Measurements from ENCODE around the gene UNC5C.

UNC5C gene

GRCh38 chr4:95267081-95267480, 281.7 kb downstream of the UNC5C start:
- DNase-seq (ENCODE audit: low spot score), result no peak

DNA sequence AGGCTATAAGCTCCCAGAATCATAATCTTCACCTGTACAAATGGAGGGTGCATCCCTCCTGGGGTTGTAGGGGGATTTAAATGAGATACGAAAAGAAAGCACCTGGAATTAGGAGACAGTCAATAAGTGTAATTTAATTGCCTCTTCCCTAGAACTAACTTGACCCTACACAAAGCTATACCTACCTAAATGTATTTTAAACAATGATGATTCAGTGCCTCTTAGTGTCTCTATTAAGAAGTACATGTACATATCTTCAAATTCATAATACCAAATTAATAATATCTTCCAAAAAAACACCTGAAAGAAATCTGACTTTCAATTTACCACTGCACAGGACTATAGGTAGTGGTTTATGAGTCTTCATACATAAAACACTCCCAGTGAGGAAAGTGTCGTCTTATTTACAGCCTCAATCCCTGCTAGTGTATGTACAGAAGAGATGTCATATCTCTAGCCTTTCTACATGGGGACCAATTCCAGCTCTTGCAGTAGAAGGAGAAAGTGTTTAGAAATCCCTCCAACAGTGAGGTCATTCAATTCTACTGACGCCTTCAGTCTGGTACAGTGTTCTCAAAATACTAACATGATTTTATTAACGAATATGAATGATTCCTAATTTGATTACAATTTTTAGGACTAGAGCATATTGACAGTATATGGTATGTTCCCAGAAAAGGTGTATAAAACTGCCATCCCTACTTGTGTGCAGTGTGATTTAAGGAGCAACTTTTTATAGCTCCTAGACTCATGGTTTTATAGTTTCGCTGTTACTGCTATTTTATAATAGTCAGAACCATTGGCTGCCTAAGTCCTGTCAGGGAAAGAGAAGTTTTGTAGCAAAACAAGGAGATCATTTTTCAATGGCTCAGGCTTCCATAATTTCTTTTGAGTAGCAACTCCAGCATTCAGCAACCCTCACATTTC, 282.7 kb downstream of the UNC5C start:
- DNase-seq (ENCODE audit: low spot score), result peak; percentile 63

GRCh38 chr4:95264843-95265242, 283.9 kb downstream of the UNC5C start:
- DNase-seq (ENCODE audit: low spot score), result no peak

DNA sequence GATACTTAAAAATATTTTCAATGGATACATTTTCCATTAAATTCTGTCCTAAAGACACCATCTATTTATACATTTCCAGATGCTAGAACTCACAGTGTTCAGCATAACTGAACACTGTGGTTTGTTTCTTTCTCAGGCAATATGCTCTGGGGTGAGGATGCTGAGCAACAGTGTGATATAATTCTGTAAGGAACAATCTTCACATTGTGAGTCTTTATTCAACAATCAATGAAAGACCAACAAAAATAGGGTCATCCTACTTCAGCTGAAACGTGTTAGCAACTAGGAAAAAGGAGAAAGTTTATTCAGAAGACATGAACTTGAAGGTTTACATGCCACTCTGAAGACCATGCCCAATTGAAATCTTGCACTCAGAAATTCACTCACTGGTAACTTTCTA, 284.8 kb downstream of the UNC5C start:
- peak; percentile 77 for DNase-seq (ENCODE audit: low spot score)

- no peak for DNase-seq (ENCODE audit: low spot score)
Measured at GRCh38 chr4:95263391-95263790, 285.4 kb downstream of the UNC5C start.

GRCh38 chr4:95256108-95256835, 292.5 kb downstream of the UNC5C start:
- DNase-seq (ENCODE audit: low spot score), result no peak

- DNase-seq (ENCODE audit: low spot score), result peak; percentile 60
Measured at GRCh38 chr4:95255396-95256107, 293.2 kb downstream of the UNC5C start.

GRCh38 chr4:95251568-95251967, 297.2 kb downstream of the UNC5C start:
- DNase-seq (ENCODE audit: low spot score), result no peak

GRCh38 chr4:95250544-95251137, 298.1 kb downstream of the UNC5C start:
- no peak for DNase-seq (ENCODE audit: low spot score)

DNA sequence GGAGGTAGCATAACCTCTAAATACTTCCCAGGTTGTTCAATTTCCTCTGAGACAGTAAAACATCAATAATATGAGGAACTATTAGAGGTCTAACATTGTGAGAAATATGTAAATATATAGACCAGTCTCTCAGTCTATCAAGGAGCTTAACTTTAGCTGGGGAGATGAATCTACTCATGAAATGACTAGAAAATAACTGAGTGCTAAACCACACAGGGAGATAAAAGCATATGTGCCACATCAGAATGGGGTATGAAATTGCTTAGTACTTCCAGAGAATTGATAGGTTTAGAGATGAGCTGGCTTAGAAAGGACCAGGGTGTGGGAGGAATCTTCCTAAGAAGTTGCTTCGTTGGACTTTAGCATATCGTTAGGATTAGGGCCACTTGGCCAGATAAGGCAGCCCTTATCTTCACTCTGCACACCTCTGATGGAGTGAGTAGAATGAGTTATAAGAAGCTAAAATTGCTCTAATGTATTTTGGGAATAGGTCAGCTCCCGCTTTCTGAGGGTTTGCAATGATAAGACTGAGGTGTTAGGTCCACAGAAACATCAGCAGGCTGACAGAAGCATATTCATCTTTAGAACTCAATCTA, 299.2 kb downstream of the UNC5C start:
- no peak for DNase-seq (ENCODE audit: low spot score)

DNA sequence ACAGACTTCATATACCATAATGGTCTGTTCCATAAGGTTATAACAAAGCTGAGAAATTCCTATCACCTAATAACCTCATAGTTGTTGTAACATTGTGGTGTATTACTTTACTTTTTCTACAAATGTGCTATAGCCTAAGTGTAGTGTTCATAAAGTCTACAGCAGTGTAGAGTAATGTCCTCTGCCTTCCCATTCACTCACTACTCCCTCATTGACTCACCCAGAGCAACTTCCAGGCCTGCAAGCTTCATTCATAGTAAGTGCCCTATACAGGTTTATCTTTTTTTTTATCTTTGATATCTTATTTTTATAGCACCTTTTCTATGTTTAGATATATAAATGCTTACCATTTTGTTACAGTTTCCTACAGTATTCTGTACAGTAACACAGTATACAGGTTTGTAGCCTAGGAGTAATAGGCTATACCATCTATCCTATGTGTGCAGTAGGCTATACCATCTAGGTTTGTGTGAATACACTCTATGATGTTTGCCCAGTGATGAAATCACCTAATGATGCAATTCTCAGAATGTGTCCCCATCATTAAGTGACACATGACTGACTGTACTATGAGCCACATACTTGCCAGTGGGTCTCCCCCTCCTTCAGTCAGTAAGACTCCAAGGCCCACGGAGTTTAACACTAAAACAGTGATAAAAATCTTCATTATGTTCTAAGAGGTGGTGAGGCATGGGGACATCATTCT, 299.9 kb downstream of the UNC5C start:
- DNase-seq (ENCODE audit: low spot score), result no peak

GRCh38 chr4:95243892-95244291, 304.9 kb downstream of the UNC5C start:
- no peak for DNase-seq (ENCODE audit: low spot score)

- no peak for DNase-seq (ENCODE audit: low spot score)
Measured at GRCh38 chr4:95238554-95238953, 310.2 kb downstream of the UNC5C start.

DNA sequence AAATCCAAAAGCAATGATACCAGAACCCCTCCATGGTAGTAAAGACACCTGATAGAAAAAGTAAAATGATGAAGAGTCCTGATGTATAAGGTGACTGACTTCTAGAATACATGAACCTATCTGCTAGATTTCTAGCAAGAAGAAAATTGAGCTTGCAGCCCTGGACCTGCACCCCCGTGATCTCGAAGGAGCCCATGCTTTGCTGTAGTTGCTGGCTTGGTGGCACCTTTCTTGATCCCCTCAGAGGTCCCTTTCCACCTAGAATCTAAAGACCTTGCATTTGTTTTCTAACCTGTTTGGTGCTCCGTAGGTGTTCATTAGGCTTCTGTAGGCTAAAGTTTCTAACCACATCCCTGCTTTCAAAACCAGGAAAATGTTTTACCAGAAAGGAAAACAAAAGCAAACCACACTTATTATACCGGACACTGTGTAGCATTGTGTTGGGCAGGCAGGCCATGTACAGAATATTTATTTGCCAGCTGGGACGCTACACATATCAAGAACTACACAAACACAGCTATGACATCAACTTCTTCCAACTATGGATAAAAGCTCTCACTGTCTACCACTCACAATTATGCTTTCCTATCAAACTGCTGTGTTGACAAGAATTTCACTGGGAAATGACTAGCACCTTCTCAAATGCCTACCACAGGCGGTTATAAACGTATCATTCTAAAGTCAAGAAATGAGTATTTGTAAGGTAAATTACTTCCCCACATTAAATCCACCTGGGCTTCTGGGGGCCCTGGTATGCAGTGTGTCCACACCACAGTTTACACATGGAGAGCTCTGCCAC, 316.2 kb downstream of the UNC5C start:
- DNase-seq (ENCODE audit: low spot score), result peak; percentile 96

- no peak for DNase-seq (ENCODE audit: low spot score)
Measured at GRCh38 chr4:95231681-95232080, 317.1 kb downstream of the UNC5C start.

- DNase-seq (ENCODE audit: low spot score), result no peak
Measured at GRCh38 chr4:95225849-95226248, 322.9 kb downstream of the UNC5C start.

DNA sequence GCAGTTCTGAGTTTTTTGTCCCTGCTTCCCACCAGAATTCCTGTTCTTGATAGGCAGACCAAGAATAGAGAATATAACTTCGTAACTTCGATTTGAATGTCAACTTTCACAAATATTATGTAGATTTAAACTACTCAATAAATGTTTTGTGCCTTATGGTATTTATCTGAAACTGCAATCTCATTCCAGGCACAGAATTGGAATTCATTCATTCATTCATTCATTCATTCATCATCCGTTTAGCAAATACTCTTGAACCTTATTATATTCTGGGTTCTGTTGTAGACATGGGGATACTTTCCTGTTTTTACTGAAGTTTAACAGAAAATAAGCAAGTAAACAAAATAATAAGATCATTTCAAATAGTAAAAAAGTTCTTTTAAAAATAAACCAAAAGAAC, 324.4 kb downstream of the UNC5C start:
- DNase-seq (ENCODE audit: low spot score), result no peak

DNA sequence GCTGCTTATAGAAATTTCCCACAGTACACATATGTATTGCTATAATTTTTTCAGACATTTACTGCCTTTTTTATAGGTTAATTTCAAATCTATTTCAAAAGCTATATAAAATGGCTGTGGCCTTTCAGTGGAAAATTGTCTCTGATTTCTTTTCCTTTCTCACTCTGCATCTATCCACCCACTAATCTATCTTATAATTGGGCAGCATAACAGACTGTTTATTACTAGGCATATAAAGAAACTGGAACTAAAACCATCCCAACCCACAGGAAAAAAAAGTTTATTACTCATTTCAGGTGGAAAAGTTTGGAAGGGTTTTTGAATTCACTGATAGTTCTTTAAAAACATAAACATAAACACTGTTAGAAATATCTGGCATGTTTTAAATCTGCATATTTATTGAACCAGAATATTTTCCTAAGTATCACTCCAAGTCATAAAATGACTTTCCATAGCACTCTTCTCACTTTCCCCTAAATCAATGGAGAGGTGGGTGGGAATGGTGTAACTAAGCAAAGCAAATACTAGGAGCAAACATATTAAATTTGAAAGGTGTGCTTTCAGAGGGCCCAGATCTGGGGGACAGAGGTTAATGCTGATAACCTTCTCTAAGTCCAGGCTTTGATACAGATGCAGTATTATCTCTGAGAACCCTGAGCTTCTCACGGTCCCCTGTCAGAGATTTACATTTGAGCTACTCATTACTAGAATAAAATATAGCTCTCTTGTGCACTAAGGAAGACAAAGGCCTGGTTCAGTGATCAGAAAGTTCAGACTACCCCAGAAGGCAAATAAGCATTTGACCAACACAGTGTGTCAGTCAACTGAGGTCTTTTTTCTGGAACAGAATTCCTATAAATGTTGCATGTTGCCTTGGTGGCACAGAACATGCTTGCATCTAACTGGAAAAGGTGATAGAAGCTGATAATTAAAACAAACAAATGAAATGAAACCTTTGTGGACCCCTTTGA, 328.3 kb downstream of the UNC5C start:
- no peak for DNase-seq (ENCODE audit: low spot score)

- no peak for DNase-seq (ENCODE audit: low spot score)
Measured at GRCh38 chr4:95219109-95219508, 329.7 kb downstream of the UNC5C start.
